Rectal smooth muscle tissue (tissue), 1 donor: Measurements from ENCODE around the gene FGFR4.

Experiments used
- H3K27ac ChIP-seq: one replicate; pipeline ENCODE4 v1.7.0; 2013; ENCODE audit warnings: low read depth, low read length, inconsistent platforms
- H3K27me3 ChIP-seq: one replicate; pipeline ENCODE4 v1.7.0; 2013; ENCODE audit warnings: low read length; ENCODE audit not compliant: control insufficient read depth, insufficient read depth
- H3K36me3 ChIP-seq: one replicate; pipeline ENCODE4 v1.7.0; 2013; ENCODE audit warnings: low read length; ENCODE audit not compliant: control insufficient read depth, insufficient read depth
- H3K4me1 ChIP-seq: one replicate; pipeline ENCODE4 v1.7.0; 2013; ENCODE audit warnings: low read length; ENCODE audit not compliant: control insufficient read depth, insufficient read depth
- H3K4me3 ChIP-seq: one replicate; pipeline ENCODE4 v1.7.0; 2013; ENCODE audit warnings: low read length
- H3K9ac ChIP-seq: one replicate; pipeline ENCODE4 v1.7.0; 2013; ENCODE audit warnings: low read length

FGFR4 gene

DNA sequence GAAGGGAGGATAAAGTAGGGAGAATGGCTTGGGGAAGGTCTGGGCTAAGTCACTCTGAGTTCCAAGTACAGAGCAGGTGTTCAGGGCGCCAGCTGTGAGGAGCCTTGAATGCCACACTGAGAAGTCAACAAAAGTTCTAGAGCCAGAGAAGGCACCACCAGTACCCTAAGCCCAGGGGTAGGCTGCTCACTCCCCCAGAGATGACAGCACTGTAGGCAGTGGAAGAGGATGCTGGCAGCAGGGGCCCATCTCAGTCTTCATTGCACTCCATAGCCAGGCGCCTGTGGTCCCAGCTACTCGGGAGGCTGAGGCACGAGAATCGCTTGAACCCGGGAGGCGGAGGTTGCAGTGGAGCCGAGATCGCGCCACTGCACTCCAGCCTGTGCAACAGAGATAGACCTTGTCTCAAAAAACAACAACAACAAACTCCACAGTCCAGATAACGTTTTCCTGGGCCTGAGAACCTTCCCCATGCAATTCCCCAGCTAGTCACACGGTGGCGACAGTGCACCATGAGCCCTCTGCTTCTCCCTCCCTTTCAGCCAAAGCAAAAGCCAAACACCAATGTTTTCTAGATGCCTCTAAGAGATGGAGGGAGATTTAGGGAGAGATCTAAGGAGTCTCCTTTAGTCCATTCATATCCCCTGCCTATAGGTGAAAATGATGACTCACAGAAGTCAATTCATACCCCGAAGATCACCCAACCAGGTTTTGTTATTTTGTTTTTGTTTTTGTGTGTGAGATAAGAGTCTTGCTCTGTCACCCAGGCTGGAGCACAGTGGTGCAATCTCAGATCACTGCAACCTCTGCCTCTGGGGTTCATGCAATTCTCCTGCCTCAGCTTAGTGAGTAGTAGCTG lies 27.1 kb downstream of the FGFR4 start:
- no peak overlapping the region for H3K4me3 ChIP-seq
- no peaks in the 10 kb centered on the region for H3K27me3 ChIP-seq
- H3K4me1 ChIP-seq = peaks cover 4% of the 10 kb centered on the region
- H3K27ac ChIP-seq = no peak overlapping the region
- no peak overlapping the region for H3K9ac ChIP-seq
- no peaks in the 10 kb centered on the region for H3K36me3 ChIP-seq

DNA sequence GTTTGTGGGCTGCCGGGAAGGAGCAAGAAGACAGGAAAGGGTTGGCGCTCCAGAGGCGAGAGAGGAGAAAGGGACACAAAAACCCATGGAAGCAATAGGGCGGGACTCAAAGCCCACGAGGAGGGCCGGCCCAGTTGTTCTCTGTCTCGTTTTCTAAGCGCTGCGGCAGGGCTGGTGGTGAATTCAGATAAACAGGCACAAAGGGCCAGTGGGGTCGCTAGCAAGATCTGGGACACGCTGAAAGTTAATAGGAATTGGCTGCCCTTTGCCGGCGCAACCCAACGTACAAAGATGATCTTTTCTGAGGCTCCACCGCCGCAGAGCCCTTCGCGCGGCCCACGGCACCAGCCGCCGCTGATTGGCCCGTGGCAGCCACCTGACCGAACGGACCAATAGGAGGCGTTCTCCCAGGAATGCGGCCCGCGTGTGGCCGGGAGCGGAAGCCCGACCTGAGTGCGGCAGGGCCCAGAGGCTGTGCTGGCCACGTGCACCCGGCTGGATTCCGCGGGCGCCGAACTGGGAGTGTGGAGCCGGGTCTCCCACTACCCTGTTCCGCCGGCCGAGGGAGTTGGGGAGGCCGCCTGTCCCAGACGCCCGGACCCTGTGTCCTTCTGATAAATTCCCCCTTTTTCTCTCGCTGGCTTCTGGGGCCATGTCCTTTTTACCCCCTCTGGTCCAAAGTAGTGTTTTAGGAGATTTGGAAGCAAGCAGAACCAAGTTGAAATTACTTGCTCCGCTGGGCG lies 30.1 kb downstream of the FGFR4 start:
- H3K4me3 ChIP-seq = peak overlapping the region; percentile 54
- H3K27ac ChIP-seq = peak overlapping the region; percentile 61
- no peaks in the 10 kb centered on the region for H3K36me3 ChIP-seq
- no peaks in the 10 kb centered on the region for H3K27me3 ChIP-seq
- H3K4me1 ChIP-seq = peaks cover 4% of the 10 kb centered on the region
- no peak overlapping the region for H3K9ac ChIP-seq

DNA sequence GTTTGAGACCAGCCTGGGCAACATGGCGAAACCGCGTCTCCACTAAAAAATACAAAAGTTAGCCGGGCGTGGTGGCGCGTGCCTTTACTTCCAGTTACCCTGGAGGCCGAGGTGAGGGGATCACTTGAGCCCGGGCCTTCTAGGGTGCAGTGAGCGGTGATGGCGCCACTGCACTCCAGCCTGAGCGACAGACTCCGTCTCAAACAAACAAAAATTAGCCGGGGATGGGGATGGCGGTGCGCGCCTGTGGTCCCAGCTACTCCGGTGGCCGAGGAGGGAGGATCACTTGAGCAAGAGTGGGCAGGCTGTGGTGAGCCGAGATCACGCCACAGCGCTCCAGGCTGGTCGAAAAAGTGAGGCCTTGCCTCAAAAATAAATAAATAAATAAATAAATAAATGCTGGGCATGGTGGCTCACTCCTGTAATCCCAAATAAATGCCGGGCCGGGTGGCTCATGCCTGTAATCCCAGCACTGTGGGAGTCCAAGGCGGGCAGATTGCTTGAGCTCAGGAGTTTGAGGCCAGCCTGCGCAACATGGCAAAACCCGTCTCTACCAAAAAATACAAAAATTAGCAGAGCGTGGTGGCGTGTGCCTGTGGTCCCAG lies 30.8 kb downstream of the FGFR4 start:
- Histone ChIP-seq H3K4me3 (no peak overlapping the region), H3K27ac (peak overlapping the region; percentile 61), H3K27me3 (no peaks in the 10 kb centered on the region)

DNA sequence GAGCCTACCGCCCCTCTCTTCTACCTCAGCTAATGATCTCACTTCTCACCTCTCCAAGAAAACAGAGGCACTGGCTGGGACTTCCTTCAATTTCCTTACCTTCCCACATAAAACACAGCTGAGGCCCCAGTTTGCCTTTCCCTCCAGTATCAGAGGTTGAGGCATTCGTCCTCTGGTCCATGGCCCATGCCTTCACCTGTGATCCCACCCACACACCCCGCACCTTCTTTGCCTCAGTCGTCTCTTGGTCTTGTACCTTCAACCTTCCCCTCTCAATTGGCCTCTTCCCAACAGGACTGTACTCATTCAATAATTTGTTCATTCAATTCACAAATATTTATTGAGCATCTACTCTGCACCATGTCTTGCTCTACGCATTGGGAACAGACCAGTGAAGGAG lies 35.9 kb downstream of the FGFR4 start:
- Histone ChIP-seq H3K36me3 (no peaks in the 10 kb centered on the region), H3K27ac (no peak overlapping the region), H3K27me3 (no peaks in the 10 kb centered on the region), H3K4me3 (no peak overlapping the region), H3K4me1 (no peaks in the 10 kb centered on the region), H3K9ac (no peak overlapping the region)

More for the DNA sequence above, 30.8 kb downstream of the FGFR4 start:
- peaks cover 4% of the 10 kb centered on the region for H3K4me1 ChIP-seq
- H3K9ac ChIP-seq = no peak overlapping the region
- H3K36me3 ChIP-seq = no peaks in the 10 kb centered on the region

DNA sequence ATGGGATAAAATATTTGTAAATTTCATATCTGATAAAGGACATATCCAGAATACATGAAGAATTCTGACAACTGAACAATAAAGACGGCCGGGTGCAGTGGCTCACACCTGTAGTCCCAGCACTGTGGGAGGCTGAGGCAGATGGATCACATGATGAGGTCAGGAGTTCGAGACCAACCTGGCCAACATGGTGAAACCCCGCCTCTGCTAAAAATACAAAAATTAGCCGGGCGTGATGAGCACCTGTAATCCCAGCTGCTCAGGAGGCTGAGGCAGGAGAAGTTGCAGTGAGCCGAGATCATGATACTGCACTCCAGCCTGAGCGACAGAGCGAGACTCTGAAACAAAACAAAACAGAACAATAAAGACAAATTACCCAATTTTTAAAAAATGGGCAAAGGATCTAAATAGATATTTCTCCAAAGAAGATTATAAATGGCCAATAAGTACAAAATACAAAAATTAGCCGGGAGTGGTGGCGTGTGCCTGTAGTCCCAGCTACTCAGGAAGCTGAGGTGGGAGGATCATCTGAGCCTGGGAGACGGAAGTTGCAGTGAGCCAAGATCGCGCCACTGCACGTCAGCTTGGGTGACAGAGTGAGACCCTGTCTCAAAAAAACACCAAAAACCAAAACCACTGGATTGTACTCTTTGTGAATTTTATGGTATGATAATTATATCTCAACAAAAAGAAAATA lies 37.2 kb downstream of the FGFR4 start:
- no peak overlapping the region for H3K4me3 ChIP-seq
- H3K4me1 ChIP-seq = no peaks in the 10 kb centered on the region
- no peak overlapping the region for H3K9ac ChIP-seq
- no peak overlapping the region for H3K27ac ChIP-seq
- H3K27me3 ChIP-seq = no peaks in the 10 kb centered on the region
- H3K36me3 ChIP-seq = no peaks in the 10 kb centered on the region

DNA sequence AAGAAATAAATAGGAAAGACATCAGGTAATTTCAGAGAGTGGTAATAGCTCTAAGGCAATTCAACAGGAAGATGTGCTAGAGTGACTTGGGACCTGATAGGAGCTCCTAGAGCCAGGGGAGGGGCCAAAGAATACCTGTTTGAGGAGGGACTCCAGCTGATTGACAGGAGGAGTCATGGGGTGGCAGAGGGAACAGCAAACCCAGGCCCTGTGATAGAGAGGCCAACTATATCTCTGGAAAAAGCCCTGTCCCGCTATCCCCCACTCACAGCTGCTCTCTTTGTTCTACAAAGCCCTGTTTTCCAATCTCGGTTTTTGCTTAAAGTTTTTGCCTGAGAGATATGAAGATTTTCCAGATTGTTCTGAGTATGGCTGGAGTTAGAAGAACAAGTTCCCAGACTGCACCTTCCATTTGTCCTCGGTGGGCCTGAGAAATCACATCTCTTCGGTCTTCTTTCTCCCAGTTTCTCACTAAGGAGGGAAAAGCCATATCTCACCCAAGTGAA lies 37.8 kb downstream of the FGFR4 start:
- Histone ChIP-seq H3K4me1 (no peaks in the 10 kb centered on the region), H3K27ac (no peak overlapping the region), H3K36me3 (no peaks in the 10 kb centered on the region), H3K27me3 (no peaks in the 10 kb centered on the region), H3K4me3 (no peak overlapping the region), H3K9ac (no peak overlapping the region)

DNA sequence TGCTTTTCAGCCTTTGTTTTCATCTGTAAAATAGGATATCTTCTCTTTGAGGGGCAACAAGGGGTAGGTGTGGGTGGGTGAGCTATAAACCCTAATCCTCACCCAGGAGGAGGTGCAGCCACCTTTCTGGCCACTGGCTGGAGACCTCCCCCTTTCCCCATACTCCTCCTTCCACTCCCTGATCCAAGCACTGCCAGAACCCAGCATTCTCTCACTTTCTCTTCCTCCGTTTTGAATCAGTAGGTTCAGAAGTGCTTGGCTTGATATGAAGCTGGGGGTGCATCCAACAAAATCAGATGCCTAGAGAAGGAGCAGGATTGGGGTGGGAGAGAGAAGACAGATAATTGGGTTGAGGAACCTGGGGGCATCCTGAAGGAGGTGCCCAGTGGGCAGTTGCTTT lies 40.1 kb downstream of the FGFR4 start:
- H3K27ac ChIP-seq = no peak overlapping the region
- no peaks in the 10 kb centered on the region for H3K36me3 ChIP-seq
- H3K4me3 ChIP-seq = no peak overlapping the region
- no peaks in the 10 kb centered on the region for H3K4me1 ChIP-seq
- no peak overlapping the region for H3K9ac ChIP-seq
- H3K27me3 ChIP-seq = no peaks in the 10 kb centered on the region

DNA sequence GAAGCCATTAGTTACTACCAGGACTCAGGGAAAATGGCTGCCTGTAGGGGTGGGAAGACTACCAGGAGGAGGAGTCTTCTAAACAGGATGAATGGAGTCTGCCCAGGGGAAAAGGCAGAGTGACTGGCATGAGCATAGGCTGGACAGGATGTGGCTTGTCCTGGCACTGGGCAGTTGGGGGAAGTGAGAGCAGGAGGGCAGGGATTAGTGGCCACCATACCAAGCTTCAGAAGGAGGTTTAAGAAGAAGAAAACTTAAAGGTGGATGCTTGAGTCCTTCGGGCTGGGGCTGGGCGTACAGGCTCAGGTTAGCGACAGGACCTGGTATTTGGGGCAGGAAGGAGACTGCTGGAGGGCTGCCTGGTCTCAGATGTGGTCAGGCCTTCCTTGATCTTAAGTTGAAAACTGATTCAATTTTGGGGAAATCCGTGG lies 41.9 kb downstream of the FGFR4 start:
- Histone ChIP-seq H3K36me3 (no peaks in the 10 kb centered on the region), H3K9ac (no peak overlapping the region), H3K27ac (no peak overlapping the region), H3K4me3 (no peak overlapping the region), H3K4me1 (no peaks in the 10 kb centered on the region), H3K27me3 (no peaks in the 10 kb centered on the region)

DNA sequence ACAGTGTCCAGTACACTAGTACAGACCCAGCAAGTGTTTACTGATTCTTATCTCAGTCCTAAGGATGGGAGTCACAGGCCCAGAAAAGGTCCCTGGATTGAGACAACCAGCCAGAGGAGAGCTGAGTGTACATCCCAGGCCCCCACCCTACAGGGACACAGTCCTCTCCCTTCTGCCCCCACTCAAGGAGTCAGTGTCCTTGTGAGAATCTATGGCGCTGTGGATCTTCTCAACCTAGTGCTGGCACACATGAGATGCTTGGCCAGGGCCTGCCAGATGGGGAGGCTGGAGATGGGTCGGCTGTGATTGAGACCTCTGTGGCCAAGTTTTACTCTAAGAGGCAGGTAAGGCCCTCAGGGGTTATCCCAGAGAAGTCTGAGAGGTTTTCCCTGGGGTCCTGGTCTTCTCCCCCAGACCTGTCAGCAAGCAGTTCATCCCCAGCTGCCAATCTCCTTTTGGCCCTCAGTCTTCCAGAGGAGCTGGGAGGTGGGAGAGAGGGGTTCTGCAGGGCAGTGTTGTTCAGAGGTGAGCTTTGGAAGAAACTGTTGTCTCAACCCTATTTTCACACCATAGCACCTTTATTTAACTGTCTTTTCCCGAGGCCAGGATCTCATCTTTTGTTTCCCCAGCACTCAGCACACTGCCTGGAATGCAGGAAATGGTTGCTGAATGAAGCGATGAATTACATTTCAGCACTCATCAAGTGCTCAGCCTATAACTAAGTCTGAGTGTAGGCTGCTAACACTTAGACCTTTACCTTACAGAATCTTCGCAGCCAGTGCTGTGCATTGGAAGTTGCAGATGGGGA lies 43.7 kb downstream of the FGFR4 start:
- Histone ChIP-seq H3K27ac (no peak overlapping the region), H3K9ac (no peak overlapping the region), H3K27me3 (no peaks in the 10 kb centered on the region), H3K4me1 (peaks cover 8% of the 10 kb centered on the region), H3K4me3 (no peak overlapping the region), H3K36me3 (no peaks in the 10 kb centered on the region)

DNA sequence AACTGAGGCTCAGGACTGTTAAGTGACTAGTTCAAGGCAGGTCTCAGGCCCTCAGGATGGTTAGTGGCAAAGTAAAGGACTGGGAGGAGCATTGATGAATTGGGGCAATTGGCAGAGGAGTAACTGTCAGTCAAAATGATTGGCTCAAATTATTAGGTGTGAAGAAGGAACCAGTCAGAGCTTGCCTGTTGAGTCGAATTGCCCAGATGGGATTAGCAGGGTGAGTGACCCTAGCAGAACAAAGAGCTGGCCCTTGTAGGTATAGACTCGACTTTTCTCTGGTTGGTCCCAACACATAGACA lies 44.3 kb downstream of the FGFR4 start:
- no peak overlapping the region for H3K4me3 ChIP-seq
- H3K9ac ChIP-seq = no peak overlapping the region
- no peak overlapping the region for H3K27ac ChIP-seq
- H3K4me1 ChIP-seq = peaks cover 12% of the 10 kb centered on the region
- no peaks in the 10 kb centered on the region for H3K36me3 ChIP-seq
- H3K27me3 ChIP-seq = no peaks in the 10 kb centered on the region

DNA sequence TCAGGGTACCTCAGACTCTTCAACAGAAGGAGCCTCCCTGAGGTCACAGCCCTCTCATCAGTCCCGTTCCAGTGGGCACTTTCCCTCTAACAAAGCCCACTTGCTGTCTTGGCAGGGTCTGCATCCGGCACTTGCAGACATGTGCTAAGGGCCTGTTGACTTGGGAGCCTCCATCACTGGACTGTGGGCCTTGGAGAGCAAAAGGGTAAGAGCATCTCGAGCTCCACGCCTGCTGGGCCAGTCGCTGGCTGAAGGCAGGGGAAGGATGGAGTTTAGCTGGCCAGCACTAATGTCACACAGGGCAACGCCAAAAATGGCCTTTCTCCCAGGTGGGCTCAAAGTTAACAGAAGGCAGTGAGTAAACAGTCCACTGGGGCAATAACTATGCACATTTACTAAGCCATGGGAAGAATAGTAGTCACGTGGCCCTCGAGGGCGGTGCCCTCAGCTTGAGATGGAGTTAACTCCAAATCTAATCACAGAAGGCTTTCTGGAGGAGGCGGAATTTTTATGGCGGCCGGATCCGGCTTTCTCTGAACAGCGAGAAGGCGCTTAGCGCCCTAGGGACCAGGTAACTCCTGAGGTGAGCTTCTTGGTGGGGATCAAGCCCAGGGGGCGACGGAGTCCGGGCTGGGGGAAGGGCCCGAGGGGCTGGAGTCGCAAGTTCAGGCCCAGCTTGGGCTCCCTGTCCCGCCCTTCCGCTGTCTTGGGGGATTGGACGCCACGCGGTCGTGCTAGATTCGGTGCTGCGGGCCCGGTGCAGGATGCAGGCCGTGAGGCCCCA lies 44.8 kb downstream of the FGFR4 start:
- Histone ChIP-seq H3K4me3 (no peak overlapping the region), H3K27ac (peak overlapping the region; percentile 93), H3K4me1 (peaks cover 18% of the 10 kb centered on the region)

More for the DNA sequence above, 44.8 kb downstream of the FGFR4 start:
- Histone ChIP-seq H3K36me3 (no peaks in the 10 kb centered on the region), H3K9ac (no peak overlapping the region), H3K27me3 (no peaks in the 10 kb centered on the region)
